ENCODE results near the gene TMEM121B. TPM values are rescaled to one million over a fixed set of nuclear protein-coding genes. Genes with fewer than 3 reads are reported as not detected.

TMEM121B gene
- total and polyA plus RNA-seq, 3 donors from 2014 or later, result 2.2 to 3.3 (median 2.9) TPM

DNA sequence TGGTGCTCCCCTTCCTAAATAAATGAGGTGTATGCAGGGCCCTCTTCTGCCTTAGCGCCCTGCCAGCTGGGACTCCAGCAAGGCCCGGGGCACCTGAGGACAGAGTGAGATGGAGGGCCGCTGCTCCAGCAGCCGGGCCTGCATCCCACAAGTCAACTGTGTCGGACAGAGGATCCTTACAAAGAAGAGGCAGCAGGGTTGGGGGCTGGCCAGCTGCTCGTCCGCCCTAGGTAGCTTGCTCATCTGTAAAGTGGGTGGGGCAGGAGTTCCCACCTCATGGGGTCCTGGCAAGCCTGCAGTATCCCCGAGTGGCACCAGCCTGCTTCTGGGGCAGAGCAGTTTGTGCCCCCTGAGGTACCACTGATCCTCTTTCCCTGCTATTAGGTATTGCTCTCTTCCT, 7.6 kb downstream of the TMEM121B start:
- intact Hi-C loops (cut with DNase I; ENCODE audit: low total_unique reads), result no loop called here
- no peak for DNase-seq

DNA sequence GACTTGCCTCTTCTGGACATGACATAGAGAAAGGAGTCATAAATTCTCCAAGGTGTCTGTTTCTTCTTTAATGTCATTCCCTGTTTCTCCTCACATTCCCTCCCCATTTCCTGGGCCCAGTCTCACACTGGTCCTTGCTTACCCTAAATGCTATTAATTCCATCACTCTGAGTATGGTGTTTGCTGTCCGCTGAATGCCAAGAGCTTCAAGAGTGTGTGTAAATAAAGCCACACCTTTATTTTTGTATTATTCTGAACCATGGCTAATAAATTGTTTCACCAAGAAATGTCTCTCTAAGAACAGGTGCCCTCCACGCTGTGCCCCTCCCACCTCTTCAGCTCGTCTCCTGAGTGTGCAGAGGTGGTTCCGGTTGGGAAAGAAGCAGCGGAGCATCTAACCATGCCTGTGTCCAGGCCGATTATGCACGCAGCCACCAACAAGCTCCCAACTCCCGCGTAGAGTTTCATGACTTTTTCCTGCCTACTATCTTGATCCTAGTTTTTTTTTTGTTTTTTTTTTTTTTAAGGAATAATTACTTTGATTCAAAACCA, 8.6 kb downstream of the TMEM121B start:
- DNase-seq, result no peak
- H3K4me3 ChIP-seq, result no peak overlapping the region
- H3K9me3 ChIP-seq, result no peaks in the 10 kb centered on the region
- no peaks in the 10 kb centered on the region for H3K4me1 ChIP-seq
- no peak overlapping the region for H3K27ac ChIP-seq
- WGBS, 2 donors, result 77 to 81% methylated on average over 9 of the region's 9 CpGs
- no peaks in the 10 kb centered on the region for H3K36me3 ChIP-seq (ENCODE audit: low read depth, missing control alignments)
- intact Hi-C loops (cut with DNase I; ENCODE audit: low total_unique reads), result no loop called here
- no peaks in the 10 kb centered on the region for H3K27me3 ChIP-seq
- no peak for TF ChIP-seq POLR2A (IDR thresholded peaks at IDR 0.05)
- TF ChIP-seq, protein P1, sequence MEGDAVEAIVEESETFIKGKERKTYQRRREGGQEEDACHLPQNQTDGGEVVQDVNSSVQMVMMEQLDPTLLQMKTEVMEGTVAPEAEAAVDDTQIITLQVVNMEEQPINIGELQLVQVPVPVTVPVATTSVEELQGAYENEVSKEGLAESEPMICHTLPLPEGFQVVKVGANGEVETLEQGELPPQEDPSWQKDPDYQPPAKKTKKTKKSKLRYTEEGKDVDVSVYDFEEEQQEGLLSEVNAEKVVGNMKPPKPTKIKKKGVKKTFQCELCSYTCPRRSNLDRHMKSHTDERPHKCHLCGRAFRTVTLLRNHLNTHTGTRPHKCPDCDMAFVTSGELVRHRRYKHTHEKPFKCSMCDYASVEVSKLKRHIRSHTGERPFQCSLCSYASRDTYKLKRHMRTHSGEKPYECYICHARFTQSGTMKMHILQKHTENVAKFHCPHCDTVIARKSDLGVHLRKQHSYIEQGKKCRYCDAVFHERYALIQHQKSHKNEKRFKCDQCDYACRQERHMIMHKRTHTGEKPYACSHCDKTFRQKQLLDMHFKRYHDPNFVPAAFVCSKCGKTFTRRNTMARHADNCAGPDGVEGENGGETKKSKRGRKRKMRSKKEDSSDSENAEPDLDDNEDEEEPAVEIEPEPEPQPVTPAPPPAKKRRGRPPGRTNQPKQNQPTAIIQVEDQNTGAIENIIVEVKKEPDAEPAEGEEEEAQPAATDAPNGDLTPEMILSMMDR (IDR thresholded peaks at IDR 0.05), result no peak

More for the DNA sequence above, 7.6 kb downstream of the TMEM121B start:
- no peaks in the 10 kb centered on the region for H3K27me3 ChIP-seq
- H3K9me3 ChIP-seq, result no peaks in the 10 kb centered on the region
- H3K4me1 ChIP-seq, result no peaks in the 10 kb centered on the region
- no peak overlapping the region for H3K27ac ChIP-seq
- no peak overlapping the region for H3K4me3 ChIP-seq
- no peaks in the 10 kb centered on the region for H3K36me3 ChIP-seq (ENCODE audit: low read depth, missing control alignments)
- TF ChIP-seq, protein P1 (IDR thresholded peaks at IDR 0.05), result no peak
- no peak for TF ChIP-seq POLR2A (IDR thresholded peaks at IDR 0.05)
- 91% methylated on average over 7 to 8 of the region's 8 CpGs for WGBS, 2 donors

DNA sequence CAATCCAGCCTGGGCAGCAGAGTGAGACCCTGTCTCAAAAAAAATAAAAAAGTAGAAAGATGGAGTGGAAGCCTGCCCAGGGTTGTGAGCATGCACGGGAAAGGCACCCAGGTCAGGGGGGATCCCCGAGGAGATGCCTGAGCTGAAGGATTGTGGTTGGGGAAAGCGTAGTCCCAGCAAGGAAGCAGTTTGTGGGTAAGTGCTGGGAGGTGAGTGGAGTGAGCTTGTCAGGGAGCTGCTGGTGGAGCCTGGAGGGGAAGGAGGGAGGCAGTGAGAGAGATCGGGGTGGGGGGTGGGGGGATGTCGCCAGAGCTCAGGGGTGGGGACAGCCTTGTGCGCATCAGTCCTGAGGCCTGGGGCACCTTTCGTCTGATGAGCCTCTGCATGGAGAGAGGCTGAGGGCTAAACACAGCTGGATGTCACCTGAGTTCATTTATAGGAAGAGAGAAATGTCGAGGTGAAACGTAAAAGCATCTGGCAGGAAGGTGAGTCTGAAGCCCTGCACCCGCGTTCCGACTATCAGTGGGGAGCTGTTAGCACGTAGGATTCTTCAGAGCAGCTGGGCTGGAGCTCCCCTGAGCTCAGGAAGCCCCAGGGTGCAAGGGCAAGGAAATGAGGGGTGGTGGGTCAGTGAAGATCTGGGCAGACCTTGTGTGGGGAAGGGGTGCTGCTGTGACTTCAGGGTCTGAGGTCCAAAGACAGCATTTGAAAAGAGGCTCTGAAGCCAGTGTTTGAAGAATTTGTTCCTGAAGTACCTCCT, 10.2 kb downstream of the TMEM121B start:
- no peaks in the 10 kb centered on the region for H3K27me3 ChIP-seq
- H3K4me1 ChIP-seq, result no peaks in the 10 kb centered on the region
- intact Hi-C loops (cut with DNase I; ENCODE audit: low total_unique reads), result no loop called here
- TF ChIP-seq POLR2A (IDR thresholded peaks at IDR 0.05), result no peak
- TF ChIP-seq, protein P1 (IDR thresholded peaks at IDR 0.05), result no peak
- no peak for DNase-seq
- H3K27ac ChIP-seq, result no peak overlapping the region
- 77 to 80% methylated on average over 12 to 13 of the region's 13 CpGs for WGBS, 2 donors
- H3K4me3 ChIP-seq, result no peak overlapping the region
- no peaks in the 10 kb centered on the region for H3K36me3 ChIP-seq (ENCODE audit: low read depth, missing control alignments)
- H3K9me3 ChIP-seq, result no peaks in the 10 kb centered on the region

DNA sequence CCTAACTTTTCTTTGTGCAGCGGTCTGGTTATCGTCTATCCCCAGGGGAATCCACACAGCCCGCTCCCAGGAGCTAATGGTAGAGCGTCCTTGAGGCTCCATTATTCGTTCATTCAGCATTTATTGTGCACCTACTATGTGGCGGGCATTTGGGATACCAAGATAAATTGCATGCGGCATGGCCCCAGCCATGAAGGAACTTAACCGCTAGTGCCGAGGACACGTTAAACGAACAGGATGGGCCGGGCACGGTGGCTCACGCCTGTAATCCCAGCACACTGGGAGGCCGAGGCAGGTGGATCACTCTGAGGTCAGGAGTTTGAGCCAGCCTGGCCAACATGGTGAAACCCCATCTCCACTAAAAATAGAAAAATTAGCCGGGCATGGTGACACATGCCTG, 11.2 kb downstream of the TMEM121B start:
- TF ChIP-seq POLR2A (IDR thresholded peaks at IDR 0.05), result no peak
- TF ChIP-seq, protein P1 (IDR thresholded peaks at IDR 0.05), result no peak
- H3K4me3 ChIP-seq, result no peak overlapping the region
- intact Hi-C loops (cut with DNase I; ENCODE audit: low total_unique reads), result no loop called here
- DNase-seq, result no peak
- no peaks in the 10 kb centered on the region for H3K4me1 ChIP-seq
- WGBS, 2 donors, result 62 to 77% methylated on average over 16 of the region's 16 CpGs
- no peaks in the 10 kb centered on the region for H3K36me3 ChIP-seq (ENCODE audit: low read depth, missing control alignments)
- H3K9me3 ChIP-seq, result no peaks in the 10 kb centered on the region
- H3K27ac ChIP-seq, result no peak overlapping the region
- H3K27me3 ChIP-seq, result no peaks in the 10 kb centered on the region

Data from testis (tissue), 3 donors.